BJ (cell line): Measurements from ENCODE around the gene CCDC57. TPM values are rescaled to one million over a fixed set of nuclear protein-coding genes. Genes with fewer than 3 reads are reported as not detected.

Source experiments
- CTCF ChIA-PET: fragments of 350-600 bp; formaldehyde crosslinking; extraction: SDS; loops from one replicate; lab custom pipeline; 2021; ENCODE audit warnings: antibody characterized with exemption, inconsistent platforms; lab: Yijun Ruan, JAX
- POLR2A ChIA-PET: fragments of 300-600 bp; sonication (Branson Sonifier 250); formaldehyde crosslinking; extraction: SDS; loops from one replicate; lab custom pipeline; 2021; ENCODE audit warnings: antibody characterized with exemption; lab: Charles Lee
- DNase-seq: peaks from one replicate; pipeline ENCODE4 v3.0.0-alpha.2; 2011; ENCODE audit warnings: low read depth
- H3K27me3 ChIP-seq: 2 replicates; pipeline ENCODE4 v1.6.0; 2011; ENCODE audit warnings: low read length; ENCODE audit not compliant: control insufficient read depth, insufficient read depth
- H3K36me3 ChIP-seq: 2 replicates; pipeline ENCODE4 v1.5.1; 2011; ENCODE audit warnings: low read length; ENCODE audit not compliant: control insufficient read depth, insufficient read depth
- H3K4me3 ChIP-seq: 2 replicates; pipeline ENCODE4 v1.5.1; 2011; ENCODE audit warnings: low read depth, mild to moderate bottlenecking, control low read depth, low read length
- polyA plus RNA-seq: library from polyadenylated mRNA; depleted of rRNA; stranded (reverse); fragments of >200 nt; gene quantifications from 2 replicates; pipeline ENCODE4 v1.2.3, GENCODE V29; 2011
- TF ChIP-seq, protein P1 (sequence below): IDR thresholded peaks from 2 replicates; pipeline ENCODE4 v1.5.1; 2011; ENCODE audit warnings: low read depth, mild to moderate bottlenecking, control low read depth, inconsistent platforms, low read length, moderate library complexity; ENCODE audit not compliant: insufficient read depth

The CCDC57 gene
- polyA plus RNA-seq, 1 experiment = 15.4 TPM

DNA sequence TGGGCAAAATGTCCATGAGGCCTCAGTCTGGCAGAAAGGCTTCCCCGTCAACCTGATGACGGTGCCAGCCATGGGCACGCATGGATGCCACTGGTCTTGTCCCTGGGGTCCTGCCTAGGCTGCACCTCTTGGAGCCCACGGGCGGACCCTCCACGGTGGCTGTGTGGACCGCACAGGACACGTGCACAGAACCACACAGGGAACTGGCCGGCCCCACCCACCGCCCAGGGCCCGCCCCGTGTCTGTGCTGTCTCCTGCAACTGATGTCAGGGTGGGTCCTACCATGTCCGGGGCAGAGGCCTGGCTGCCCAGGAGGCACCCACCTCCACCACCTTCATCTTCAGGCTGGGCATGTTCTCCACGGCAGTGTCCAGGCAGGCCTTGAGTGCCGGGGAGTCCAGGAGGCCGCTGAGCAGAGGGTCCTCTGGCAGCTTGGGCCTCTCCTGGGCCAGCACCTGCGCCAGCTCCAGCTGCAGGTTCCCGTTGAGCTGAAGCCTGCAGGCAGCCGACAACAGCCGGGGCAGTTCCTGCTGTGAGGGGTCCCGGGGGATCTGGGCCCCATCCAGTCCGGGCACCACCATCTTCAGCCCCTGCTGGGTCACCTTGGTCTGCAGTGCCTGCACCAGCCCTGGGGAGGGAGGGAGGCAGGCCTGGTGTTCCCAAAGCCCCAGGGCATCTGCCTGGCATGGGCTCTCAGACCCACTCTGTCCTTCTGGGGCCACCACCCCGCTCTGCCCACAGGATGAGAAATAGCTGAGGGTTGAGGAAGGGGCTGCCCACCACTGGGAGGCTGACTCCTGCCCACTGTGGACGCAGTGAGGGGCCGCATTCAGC, 126.5 kb downstream of the CCDC57 start:
- no peak overlapping the region for H3K4me3 ChIP-seq
- H3K36me3 ChIP-seq = peaks cover 73% of the 10 kb centered on the region
- no peak for DNase-seq
- TF ChIP-seq, protein P1, sequence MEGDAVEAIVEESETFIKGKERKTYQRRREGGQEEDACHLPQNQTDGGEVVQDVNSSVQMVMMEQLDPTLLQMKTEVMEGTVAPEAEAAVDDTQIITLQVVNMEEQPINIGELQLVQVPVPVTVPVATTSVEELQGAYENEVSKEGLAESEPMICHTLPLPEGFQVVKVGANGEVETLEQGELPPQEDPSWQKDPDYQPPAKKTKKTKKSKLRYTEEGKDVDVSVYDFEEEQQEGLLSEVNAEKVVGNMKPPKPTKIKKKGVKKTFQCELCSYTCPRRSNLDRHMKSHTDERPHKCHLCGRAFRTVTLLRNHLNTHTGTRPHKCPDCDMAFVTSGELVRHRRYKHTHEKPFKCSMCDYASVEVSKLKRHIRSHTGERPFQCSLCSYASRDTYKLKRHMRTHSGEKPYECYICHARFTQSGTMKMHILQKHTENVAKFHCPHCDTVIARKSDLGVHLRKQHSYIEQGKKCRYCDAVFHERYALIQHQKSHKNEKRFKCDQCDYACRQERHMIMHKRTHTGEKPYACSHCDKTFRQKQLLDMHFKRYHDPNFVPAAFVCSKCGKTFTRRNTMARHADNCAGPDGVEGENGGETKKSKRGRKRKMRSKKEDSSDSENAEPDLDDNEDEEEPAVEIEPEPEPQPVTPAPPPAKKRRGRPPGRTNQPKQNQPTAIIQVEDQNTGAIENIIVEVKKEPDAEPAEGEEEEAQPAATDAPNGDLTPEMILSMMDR = no peak
- POLR2A ChIA-PET = no interaction called here
- CTCF ChIA-PET = no interaction called here
- no peaks in the 10 kb centered on the region for H3K27me3 ChIP-seq

DNA sequence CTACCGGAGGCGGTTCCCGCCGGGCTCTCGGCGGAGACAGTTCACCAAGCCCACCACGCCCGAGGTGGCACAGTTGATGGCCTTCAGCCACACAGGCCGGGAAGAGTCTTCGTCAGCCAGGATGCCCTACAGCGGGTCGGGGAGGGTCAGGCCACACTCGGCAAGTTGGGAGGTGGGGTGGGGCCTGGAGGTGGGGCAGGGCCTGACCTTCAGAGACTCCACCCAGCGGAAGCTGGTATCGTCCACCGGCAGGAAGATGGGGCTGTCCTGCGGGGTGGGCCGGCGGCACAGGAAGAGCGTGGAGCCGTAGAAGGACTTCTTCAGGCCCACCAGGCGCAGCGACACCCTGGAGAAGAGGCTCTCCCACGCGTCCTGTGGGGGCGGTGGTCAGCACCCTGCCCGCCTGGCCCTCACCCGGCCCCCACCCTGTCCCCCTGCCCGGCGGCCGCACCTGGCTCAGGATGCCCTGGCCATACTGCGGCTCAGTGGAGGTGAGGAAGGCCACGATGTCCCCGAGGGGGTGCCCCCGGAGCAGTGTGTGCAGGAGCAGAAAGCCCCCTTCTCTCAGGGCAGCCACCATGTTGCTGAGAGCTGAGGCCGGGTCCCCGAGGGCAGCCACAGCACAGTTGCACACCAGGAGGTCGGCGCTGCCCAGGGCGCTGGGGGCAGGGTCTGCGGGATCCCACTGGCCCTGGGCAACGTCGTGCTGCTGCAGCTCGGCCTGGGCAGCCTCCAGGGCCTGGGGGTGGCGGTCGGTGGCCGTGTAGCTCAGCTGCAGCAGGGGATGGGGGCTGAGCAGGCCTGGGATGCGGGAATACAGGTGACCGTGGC, 127.4 kb downstream of the CCDC57 start:
- H3K36me3 ChIP-seq = peaks cover 74% of the 10 kb centered on the region
- no peaks in the 10 kb centered on the region for H3K27me3 ChIP-seq
- no peak for DNase-seq
- TF ChIP-seq, protein P1 = no peak
- no peak overlapping the region for H3K4me3 ChIP-seq
- POLR2A ChIA-PET = no interaction called here
- CTCF ChIA-PET = no interaction called here

DNA sequence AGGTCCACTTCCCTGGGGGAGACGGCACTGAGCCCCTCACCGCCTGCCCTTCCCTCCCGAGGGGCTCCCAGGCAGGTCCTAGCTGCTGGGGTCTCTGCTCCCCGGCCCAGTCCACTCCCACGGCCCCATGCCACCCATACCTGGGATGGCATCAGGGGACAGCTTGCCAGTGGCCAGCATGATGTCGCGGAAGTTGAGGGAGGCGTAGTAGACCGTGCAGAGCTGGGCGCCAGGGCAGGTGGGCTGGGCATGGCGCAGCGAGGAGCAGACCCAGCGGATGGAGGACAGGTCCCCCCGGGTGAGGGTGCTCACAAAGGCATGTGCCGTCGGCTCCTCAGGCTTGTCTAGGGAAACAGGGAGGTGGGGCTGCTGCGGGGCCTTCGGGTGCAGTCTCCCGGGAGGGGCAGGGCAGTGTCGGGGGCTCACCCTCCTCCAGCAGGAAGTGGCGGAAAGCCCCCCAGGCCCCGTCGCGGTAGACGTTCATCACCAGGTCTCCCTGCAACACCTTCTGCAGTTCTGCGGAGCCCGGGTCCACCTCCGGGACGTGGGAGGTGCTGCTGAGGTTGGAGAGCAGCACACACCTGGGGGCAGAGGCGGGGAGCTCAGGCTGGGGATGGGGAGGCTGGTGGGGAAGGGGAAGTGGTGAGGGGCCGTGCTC, 128.1 kb downstream of the CCDC57 start:
- TF ChIP-seq, protein P1 = no peak
- Histone ChIP-seq H3K4me3 (no peak overlapping the region), H3K36me3 (peaks cover 74% of the 10 kb centered on the region), H3K27me3 (no peaks in the 10 kb centered on the region)
- ChIA-PET POLR2A (no interaction called here), CTCF (no interaction called here)
- DNase-seq = no peak

DNA sequence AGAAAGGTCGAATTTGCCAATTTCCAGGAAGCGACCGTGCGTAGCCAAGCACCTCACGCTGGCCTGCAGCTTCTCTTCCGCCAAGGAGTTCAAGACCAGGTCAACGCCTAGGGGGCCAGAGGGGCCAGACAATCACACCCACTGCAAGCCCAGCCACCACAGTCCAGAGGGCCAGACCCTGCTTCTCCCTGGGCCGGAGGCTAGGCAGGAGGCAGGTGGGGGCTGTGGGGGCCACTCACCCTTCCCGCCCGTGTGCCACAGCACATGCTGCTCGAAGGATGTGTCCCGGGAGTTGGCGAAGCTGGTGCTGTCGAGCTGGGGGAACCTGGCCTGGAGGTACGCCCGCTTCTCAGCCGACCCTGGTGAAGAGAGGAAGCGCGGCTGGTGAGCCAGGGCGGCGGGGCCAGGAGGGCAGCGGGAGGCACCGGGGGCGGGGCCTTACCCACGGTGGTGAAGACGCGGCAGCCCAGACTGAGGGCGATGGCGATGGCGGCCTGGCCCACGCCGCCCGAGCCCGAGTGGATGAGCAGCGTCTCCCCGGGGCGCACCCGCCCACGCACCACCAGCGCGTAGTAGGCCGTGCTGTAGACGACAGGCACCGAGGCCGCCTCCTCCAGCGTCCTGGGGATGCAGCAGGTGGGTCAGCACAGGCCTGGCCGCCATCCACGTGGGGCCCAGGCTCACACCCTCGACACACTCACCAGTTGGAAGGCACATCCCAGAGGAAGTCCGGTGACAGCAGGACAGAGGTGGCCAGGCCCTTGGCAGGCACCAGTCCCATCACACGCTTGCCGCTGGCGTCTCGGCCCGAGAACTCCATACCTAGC, 128.9 kb downstream of the CCDC57 start:
- Histone ChIP-seq H3K27me3 (no peaks in the 10 kb centered on the region), H3K36me3 (peaks cover 73% of the 10 kb centered on the region), H3K4me3 (no peak overlapping the region)
- DNase-seq = no peak
- TF ChIP-seq, protein P1 = no peak
- ChIA-PET CTCF (no interaction called here), POLR2A (no interaction called here)
